GM19395 (cell line): ENCODE data around the gene ADAMTS2.

Source experiments
- ATAC-seq: cut with Tn5 transposase; IDR thresholded peaks from one replicate; pipeline ENCODE4 v1.9.1; 2021; ENCODE audit warnings: mild to moderate bottlenecking, moderate library complexity; ENCODE audit not compliant: unreplicated experiment

The ADAMTS2 gene

GRCh38 chr5:179132586-179133355, 212.5 kb downstream of the ADAMTS2 start:
- ATAC-seq: no peak

GRCh38 chr5:179131886-179132585, 213.2 kb downstream of the ADAMTS2 start:
- no peak for ATAC-seq

- ATAC-seq: no peak
These were observed 213.9 kb downstream of the ADAMTS2 start for GRCh38 chr5:179131321-179131835.

DNA sequence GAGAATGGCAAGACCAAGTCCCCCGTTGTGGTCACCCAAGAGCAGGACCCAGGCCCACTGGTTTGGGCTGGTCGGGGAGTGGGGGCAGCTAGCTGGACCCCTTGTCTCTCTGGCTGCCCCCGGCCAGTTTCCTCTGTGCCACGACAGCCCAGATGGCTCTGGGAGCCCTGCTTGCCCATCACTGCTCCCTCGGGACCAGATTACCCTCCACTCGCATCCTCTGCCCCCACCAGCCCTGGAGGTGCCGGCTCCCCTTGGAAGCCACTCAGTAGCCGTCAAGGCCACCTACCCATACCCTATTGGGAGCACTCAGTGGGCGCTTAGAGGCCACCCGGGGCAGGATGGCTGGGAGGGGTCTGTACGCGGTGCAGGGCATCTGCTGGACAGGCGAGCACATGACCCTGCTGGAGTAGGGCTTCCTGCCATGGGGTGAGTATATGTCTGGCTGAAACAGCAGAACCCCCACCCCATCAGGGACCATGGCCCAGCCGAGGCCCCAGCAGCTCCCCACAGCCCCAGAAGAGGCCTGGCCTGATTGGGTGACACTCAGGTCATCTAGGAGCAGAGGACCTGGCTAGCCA, 215.1 kb downstream of the ADAMTS2 start:
- no peak for ATAC-seq

DNA sequence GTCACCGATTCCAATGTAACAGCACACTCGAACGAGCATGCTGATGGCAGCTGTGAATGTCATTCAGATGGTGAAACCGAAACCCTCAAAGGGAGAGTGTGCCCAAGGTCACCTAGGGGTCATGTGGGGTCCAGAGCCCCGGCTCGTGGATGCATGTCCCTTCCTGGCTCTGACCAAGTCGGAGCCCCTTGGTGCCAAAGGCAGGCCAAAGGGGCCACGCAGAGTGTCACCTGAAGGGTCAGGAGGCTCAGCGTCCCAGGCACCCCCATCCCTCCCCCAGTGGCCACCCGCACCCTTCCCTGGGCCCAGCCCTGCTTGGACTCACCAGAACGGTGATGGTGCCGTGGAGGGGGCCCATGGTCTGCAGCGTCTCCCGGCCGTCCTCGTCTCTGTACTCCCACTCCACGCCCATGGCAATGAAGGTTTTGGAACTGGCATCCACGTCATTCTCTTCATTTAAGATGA, 215.6 kb downstream of the ADAMTS2 start:
- ATAC-seq: no peak

GRCh38 chr5:179128976-179129375, 216.3 kb downstream of the ADAMTS2 start:
- no peak for ATAC-seq

DNA sequence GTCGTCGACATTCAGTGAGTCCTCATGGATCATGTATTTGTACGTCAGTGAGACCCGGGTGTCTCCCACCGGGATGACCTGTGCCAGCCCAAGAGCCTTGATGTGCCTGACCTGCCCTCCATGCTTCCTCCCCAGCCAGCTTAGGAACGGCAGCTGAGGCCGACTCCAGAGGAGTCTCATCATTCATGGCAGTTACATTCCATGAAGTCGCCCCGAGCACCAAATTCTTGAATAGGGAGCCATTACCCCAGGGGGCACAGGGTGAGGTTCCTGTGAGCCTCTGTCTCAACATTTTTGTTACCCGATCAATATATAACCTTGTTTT, 217.3 kb downstream of the ADAMTS2 start:
- ATAC-seq: no peak

DNA sequence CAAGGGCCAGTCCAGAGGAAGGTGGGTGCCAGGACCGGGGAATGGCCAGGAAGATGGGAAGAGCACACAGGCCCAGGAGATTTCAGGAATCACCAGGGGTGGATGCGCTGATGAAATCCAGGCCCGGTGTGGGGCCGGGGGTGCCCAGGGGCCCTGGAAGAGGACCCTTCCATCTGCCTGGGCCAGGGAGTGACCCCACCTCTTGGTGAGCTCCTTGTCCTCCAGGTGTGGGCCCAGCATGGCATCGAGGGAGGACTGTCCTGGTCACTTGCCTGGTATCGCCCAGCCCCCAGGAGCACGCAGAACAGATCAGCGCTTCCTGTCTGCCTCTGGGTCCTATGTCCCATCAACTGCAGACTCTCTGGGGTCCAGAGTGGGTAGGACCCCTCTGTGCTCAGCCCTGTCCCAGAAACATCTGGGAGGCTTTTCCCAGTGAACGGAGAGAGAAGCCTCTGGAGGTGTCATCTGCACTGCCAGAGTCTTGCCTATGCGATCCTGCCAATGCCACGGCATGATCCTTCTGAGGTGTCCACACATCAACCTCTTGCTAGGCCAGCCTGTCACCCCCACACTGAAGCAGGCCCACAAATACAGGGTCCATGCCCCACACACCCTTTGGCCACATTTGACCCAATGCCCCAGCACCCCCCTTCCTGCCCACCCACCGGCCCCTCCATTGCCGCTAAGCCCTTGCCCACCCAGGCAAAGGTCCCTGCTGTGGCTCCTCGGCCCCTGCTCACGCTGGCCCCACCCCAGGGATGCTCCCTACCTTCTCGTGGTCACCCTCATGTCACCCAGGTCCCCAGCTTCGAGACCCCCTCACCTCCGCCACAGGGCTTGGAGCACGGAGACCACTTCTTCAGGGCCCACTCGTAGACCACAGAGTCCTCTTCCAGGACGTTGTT, 217.9 kb downstream of the ADAMTS2 start:
- ATAC-seq: no peak

DNA sequence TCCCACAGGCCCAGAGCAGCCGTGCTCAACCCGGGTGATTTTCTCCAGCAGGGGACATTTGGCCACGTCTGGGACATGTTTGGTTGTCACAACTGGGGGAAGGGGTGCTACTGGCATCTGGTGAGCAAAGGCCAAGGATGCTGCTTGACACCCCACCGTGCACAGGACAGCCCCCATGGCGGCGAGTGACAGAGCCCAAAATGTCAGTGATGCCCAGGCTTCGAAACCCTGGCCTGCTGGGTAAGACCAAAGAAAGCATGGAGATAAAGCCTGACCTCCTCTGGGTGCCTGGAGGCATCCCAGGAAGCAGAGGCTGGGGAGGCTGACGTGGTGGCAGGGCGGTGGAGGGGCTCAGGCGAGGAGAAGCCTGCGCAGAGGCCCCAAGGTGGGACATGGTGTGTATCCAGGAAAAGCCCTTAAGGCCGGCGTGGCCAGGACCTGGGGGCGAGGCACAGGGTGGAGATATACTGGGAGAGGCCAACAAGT, 218.7 kb downstream of the ADAMTS2 start:
- no peak for ATAC-seq

DNA sequence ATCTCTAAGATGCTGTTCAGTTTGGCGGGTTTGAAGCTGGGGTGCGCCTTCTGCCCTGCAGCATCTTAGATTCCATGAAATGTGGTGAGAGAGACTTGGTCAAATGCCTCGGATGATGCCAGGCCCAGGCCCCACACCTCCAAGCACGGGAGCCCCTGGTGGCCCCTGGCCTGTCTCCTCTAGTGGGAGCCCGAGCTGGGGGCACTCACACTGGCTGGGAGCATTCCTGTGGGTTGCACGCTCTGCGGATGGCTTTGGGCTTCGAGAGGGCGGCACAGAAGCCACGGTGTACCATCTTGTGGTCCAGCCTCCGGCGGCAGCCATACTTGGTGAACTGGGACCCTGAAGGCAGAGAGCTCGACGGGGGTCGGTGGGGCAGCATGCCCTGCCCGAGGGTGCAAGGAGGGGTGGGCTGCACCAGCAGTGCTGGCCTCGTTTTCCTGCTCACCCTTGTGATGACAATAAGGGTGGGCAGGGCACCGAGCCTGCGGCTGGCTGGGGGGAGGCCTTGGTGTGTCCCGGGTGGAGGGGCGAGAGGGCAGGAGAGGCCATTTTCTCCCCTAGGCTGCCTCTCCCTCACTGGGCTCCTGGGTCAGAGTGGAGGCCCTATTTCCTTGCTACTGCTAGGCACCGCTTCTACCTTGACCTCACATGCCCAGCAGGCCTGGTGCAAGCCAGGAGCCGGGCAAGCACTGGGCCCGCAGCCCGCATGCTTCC, 219.3 kb downstream of the ADAMTS2 start:
- ATAC-seq: no peak

- ATAC-seq: no peak
These were observed 220.1 kb downstream of the ADAMTS2 start for GRCh38 chr5:179124853-179125788.

DNA sequence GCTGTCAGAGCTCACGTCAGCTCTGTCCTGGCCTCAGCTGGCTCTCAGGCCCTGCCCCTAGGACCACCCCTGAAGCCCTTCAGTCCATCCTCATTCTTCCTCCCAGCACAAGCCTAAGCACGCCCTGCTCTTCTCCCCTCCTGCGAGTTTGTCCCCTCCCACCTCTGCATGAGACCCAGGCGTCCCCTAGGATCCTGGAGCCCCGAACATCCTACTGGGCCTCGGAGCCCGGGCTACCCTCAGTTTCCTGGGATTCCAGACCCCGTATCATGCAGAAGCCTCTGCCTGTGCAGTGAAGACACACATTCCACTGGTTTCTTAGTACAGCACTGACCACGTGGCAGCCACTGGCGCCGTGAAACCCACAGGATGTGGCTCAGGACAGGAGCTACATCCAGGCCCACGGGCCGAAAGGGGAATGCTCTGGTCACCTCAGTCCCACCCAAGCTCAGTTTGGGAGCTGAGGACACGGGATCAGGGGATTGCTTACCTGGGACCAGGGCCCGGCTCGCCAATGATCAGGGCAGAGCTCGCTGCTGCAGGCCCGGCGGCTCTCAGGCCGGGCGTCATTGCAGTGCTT, 220.9 kb downstream of the ADAMTS2 start:
- no peak for ATAC-seq

DNA sequence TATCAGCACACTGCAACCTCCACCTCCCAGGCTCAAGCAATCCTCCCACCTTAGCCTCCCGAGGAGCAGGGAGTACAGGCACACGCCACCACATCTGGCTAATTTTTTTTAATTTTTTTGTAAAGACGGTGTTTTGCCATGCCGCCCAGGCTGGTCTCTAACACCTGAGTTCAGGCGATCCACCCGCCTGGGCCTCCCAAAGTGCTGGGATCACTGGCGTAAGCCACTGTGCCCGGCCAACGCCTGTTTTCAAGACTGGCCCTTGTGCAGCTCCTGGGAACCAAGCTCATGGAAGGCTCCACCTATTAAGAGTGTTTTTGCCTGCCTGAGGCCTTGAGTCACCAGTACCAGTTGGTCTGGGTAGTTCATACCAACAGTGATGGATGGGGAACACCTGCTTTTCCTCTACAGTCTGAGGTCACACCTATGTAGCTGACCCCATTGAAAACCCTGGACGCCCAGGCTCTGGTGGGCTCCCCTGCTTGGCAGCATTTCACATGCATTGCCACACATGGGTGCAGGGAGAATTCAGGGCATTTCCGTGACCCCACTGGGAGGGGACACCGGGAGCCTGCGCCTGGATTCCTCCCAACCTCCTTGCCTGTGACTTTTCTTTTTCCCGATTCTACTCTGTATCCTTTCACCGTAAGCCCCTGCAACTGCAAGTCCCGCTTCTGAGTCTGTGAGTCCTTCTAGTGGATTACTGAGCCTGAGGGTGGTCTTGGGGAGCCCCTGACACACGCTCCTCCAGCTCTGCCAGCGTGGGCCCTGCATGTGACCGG, 221.6 kb downstream of the ADAMTS2 start:
- no peak for ATAC-seq

GRCh38 chr5:179123109-179123426, 222.2 kb downstream of the ADAMTS2 start:
- no peak for ATAC-seq

GRCh38 chr5:179122411-179123108, 222.7 kb downstream of the ADAMTS2 start:
- ATAC-seq: no peak

- no peak for ATAC-seq
These were observed 223.6 kb downstream of the ADAMTS2 start for GRCh38 chr5:179121667-179122111.

- no peak for ATAC-seq
These were observed 224.2 kb downstream of the ADAMTS2 start for GRCh38 chr5:179120951-179121666.
